GM21526 (cell line): ENCODE results near the gene TMX2.
"Not testable (repeated sequence)": the region's sequence is repeated elsewhere in the genome, so short reads cannot be mapped to it uniquely, and the experiment has no call there.

Experiments
- ATAC-seq: cut with Tn5 transposase; IDR thresholded peaks from one replicate; pipeline ENCODE4 v1.9.1; 2021; ENCODE audit warnings: moderate library complexity; ENCODE audit not compliant: unreplicated experiment, low FRiP score

Gene TMX2

GRCh38 chr11:57712256-57713150 lies at the start of gene TMX2:
TSS of gene TMX2 (plus strand) at chr11:57712593. CDS start at chr11:57712619, 26 bp downstream.
- peak; percentile 92 for ATAC-seq

- ATAC-seq = no peak
Measured at GRCh38 chr11:57662893-57663292, 49.5 kb upstream of the TMX2 start.

GRCh38 chr11:57663975-57664374 lies 48.4 kb upstream of the TMX2 start:
- ATAC-seq = no peak

- peak; percentile 60 for ATAC-seq
Measured at GRCh38 chr11:57667117-57667735, 45.2 kb upstream of the TMX2 start.

GRCh38 chr11:57667736-57668433 lies 44.5 kb upstream of the TMX2 start, which contains the start of gene ZDHHC5:
TSS of gene ZDHHC5 (plus strand) at chr11:57668114. CDS start at chr11:57673091, 4,977 bp downstream.
- peak; percentile 80 for ATAC-seq

- ATAC-seq = peak; percentile 12
Measured at GRCh38 chr11:57668434-57668782, 44.0 kb upstream of the TMX2 start.

- no peak for ATAC-seq
Measured at GRCh38 chr11:57674251-57674650, 38.1 kb upstream of the TMX2 start.

GRCh38 chr11:57675176-57675941 lies 37.0 kb upstream of the TMX2 start:
- no peak for ATAC-seq

- no peak for ATAC-seq
Measured at GRCh38 chr11:57679396-57679795, 33.0 kb upstream of the TMX2 start.

- ATAC-seq = peak; percentile 31
Measured at GRCh38 chr11:57680552-57680874, 31.9 kb upstream of the TMX2 start.

- no peak for ATAC-seq
Measured at GRCh38 chr11:57681168-57681567, 31.2 kb upstream of the TMX2 start.

- not testable (repeated sequence) for ATAC-seq
Measured at GRCh38 chr11:57690474-57690873, 21.9 kb upstream of the TMX2 start.

- no peak for ATAC-seq
Measured at GRCh38 chr11:57698843-57699365, 13.5 kb upstream of the TMX2 start.

- no peak for ATAC-seq
Measured at GRCh38 chr11:57699813-57700212, 12.6 kb upstream of the TMX2 start.

GRCh38 chr11:57700425-57700824 lies 12.0 kb upstream of the TMX2 start:
- no peak for ATAC-seq

GRCh38 chr11:57703341-57703740 lies 9.1 kb upstream of the TMX2 start:
- no peak for ATAC-seq

- ATAC-seq = no peak
Measured at GRCh38 chr11:57704932-57705331, 7.5 kb upstream of the TMX2 start.

- not testable (repeated sequence) for ATAC-seq
Measured at GRCh38 chr11:57705432-57705831, 7.0 kb upstream of the TMX2 start.

GRCh38 chr11:57709802-57710367 lies 2.5 kb upstream of the TMX2 start:
- no peak for ATAC-seq
